HUES6 (cell line): ENCODE data around the gene APBA3.

Experiments
- H3K27ac ChIP-seq: 2 replicates; pipeline ENCODE4 v1.7.0; 2013; ENCODE audit warnings: low read depth, mild to moderate bottlenecking, low read length, inconsistent platforms
- H3K27me3 ChIP-seq: 2 replicates; pipeline ENCODE4 v1.6.1; 2013; ENCODE audit warnings: low read length; ENCODE audit not compliant: control insufficient read depth, insufficient read depth
- H3K36me3 ChIP-seq: 2 replicates; pipeline ENCODE4 v1.6.1; 2013; ENCODE audit warnings: low read length; ENCODE audit not compliant: control insufficient read depth, insufficient read depth
- H3K4me1 ChIP-seq: 2 replicates; pipeline ENCODE4 v1.6.1; 2013; ENCODE audit warnings: low read length; ENCODE audit not compliant: control insufficient read depth, insufficient read depth
- H3K4me3 ChIP-seq: 2 replicates; pipeline ENCODE4 v1.5.1; 2013; ENCODE audit warnings: low read depth, low read length
- H3K9ac ChIP-seq: one replicate; pipeline ENCODE4 v1.6.1; 2013; ENCODE audit warnings: mild to moderate bottlenecking, low read length
- H3K9me3 ChIP-seq: 2 replicates; pipeline ENCODE4 v1.6.1; 2013; ENCODE audit warnings: low read depth, low read length; ENCODE audit not compliant: control insufficient read depth, insufficient read depth

APBA3 gene

DNA sequence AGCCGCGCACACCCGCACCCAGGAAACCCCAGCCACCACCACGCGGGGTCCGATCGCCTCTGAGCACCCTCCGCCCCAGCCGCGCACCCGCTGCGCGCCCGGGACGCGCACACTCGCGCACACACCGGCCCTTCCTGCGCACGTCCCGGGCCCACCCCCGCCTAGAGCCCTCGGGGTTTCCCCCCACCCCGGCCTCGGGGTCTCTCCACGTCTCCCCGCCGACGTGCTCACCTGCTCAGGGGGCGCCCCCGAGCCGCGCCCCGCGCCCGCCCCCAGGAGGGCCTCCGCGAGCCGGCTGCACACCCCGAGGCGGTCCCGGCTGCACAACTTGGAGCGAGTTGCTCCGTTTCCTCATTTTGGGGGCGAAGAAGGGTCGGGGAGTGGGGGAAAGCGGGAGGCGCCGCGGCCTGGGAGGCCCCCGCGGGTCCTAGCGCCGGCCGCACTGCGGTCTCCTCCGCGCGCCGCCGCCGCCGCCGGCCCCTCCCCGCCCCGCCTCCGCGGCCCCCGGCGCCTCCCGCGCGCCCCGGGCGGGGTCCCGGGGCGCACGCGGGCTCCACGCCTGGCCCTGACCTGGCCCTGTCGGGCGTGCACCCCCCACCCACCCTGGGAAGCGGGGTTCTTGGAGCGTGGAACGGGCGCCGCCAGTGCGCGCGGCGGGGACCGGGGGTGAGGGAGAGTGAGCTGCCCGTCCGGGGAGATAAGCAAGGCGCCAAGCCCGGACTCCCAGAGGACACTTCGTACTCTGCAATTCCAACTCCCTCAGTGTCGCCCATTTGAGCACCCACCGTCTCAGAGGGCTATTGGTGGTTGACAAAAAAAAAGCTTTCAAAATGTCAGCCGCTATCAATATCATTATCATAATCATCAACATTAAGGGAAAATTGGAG, 24.7 kb upstream of the APBA3 start, which contains the start of gene MATK:
MATK (minus strand) TSS at position 444 of the 887 bp plus-strand sequence. CDS start 1,246 bp downstream, outside the sequence.
- Histone ChIP-seq H3K4me1 (peaks cover 9% of the 10 kb centered on the region; the same call in 1 of the 2 replicates), H3K36me3 (peaks cover 8% of the 10 kb centered on the region; the same call in 1 of the 2 replicates), H3K9me3 (peaks cover 15% of the 10 kb centered on the region), H3K4me3 (peak within 1 kb of the TSS; percentile 71), H3K9ac (peak within 1 kb of the TSS; percentile 65), H3K27me3 (peaks cover 45% of the 10 kb centered on the region), H3K27ac (no peak within 1 kb of the TSS)

- Histone ChIP-seq H3K4me1 (peaks cover 9% of the 10 kb centered on the region; the same call in 1 of the 2 replicates), H3K27ac (no peak overlapping the region), H3K27me3 (peaks cover 40% of the 10 kb centered on the region), H3K36me3 (peaks cover 8% of the 10 kb centered on the region; the same call in 1 of the 2 replicates), H3K4me3 (peak overlapping the region; percentile 71), H3K9me3 (peaks cover 22% of the 10 kb centered on the region), H3K9ac (peak overlapping the region; percentile 65)
Measured at GRCh38 chr19:3785451-3785937, 24.0 kb upstream of the APBA3 start.

- Histone ChIP-seq H3K9me3 (peaks cover 22% of the 10 kb centered on the region), H3K9ac (no peak overlapping the region), H3K4me1 (peaks cover 9% of the 10 kb centered on the region; the same call in 1 of the 2 replicates), H3K27ac (no peak overlapping the region), H3K36me3 (peaks cover 8% of the 10 kb centered on the region; the same call in 1 of the 2 replicates), H3K27me3 (peaks cover 34% of the 10 kb centered on the region), H3K4me3 (peak overlapping the region; percentile 71)
Measured at GRCh38 chr19:3784607-3785450, 23.3 kb upstream of the APBA3 start.

- Histone ChIP-seq H3K36me3 (peaks cover 8% of the 10 kb centered on the region; the same call in 1 of the 2 replicates), H3K4me3 (no peak overlapping the region), H3K4me1 (peaks cover 9% of the 10 kb centered on the region; the same call in 1 of the 2 replicates), H3K27me3 (peaks cover 34% of the 10 kb centered on the region), H3K9ac (no peak overlapping the region), H3K9me3 (peaks cover 22% of the 10 kb centered on the region), H3K27ac (no peak overlapping the region)
Measured at GRCh38 chr19:3783660-3784584, 22.4 kb upstream of the APBA3 start.

GRCh38 chr19:3782903-3783302, 21.4 kb upstream of the APBA3 start:
- no peak overlapping the region for H3K9ac ChIP-seq

DNA sequence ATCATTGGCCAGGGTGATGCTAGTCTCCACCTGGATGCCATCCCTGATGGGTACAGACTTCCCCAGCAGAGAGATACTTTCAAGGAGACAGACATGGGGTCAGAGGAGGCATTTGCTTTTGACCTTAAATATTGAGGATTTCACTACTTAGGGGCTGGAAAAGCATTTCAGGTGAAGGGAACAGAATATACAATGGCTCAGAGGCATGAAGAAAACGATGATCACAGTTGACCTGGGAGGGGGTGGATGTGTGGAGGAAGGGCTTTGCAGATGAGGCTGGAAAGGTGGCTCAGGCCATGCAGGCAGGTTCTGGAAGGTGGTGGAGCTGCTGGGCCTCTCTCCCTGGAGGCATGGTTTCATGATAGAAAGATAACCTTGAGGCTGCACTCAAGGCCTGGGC, 20.8 kb upstream of the APBA3 start:
- no peak overlapping the region for H3K4me3 ChIP-seq
- peaks cover 34% of the 10 kb centered on the region for H3K27me3 ChIP-seq
- peaks cover 9% of the 10 kb centered on the region; the same call in 1 of the 2 replicates for H3K4me1 ChIP-seq
- no peak overlapping the region for H3K9ac ChIP-seq
- peaks cover 8% of the 10 kb centered on the region; the same call in 1 of the 2 replicates for H3K36me3 ChIP-seq
- peaks cover 22% of the 10 kb centered on the region for H3K9me3 ChIP-seq
- no peak overlapping the region for H3K27ac ChIP-seq

More at GRCh38 chr19:3782903-3783302, 21.4 kb upstream of the APBA3 start:
- H3K27ac ChIP-seq, result no peak overlapping the region
- H3K27me3 ChIP-seq, result peaks cover 34% of the 10 kb centered on the region
- no peak overlapping the region for H3K4me3 ChIP-seq
- H3K9me3 ChIP-seq, result peaks cover 22% of the 10 kb centered on the region
- peaks cover 8% of the 10 kb centered on the region; the same call in 1 of the 2 replicates for H3K36me3 ChIP-seq
- H3K4me1 ChIP-seq, result peaks cover 9% of the 10 kb centered on the region; the same call in 1 of the 2 replicates

- H3K9me3 ChIP-seq, result peaks cover 22% of the 10 kb centered on the region
- H3K9ac ChIP-seq, result no peak overlapping the region
- H3K4me3 ChIP-seq, result no peak overlapping the region
- H3K4me1 ChIP-seq, result peaks cover 9% of the 10 kb centered on the region; the same call in 1 of the 2 replicates
- peaks cover 28% of the 10 kb centered on the region for H3K27me3 ChIP-seq
- H3K27ac ChIP-seq, result no peak overlapping the region
- peaks cover 8% of the 10 kb centered on the region; the same call in 1 of the 2 replicates for H3K36me3 ChIP-seq
Measured at GRCh38 chr19:3781603-3782002, 20.1 kb upstream of the APBA3 start.

- H3K9ac ChIP-seq, result no peak overlapping the region
- H3K36me3 ChIP-seq, result peaks cover 8% of the 10 kb centered on the region; the same call in 1 of the 2 replicates
- H3K4me3 ChIP-seq, result no peak overlapping the region
- H3K27ac ChIP-seq, result no peak overlapping the region
- H3K9me3 ChIP-seq, result peaks cover 22% of the 10 kb centered on the region
- peaks cover 23% of the 10 kb centered on the region for H3K27me3 ChIP-seq
- H3K4me1 ChIP-seq, result peaks cover 9% of the 10 kb centered on the region; the same call in 1 of the 2 replicates
Measured at GRCh38 chr19:3780786-3781304, 19.4 kb upstream of the APBA3 start.

- H3K4me3 ChIP-seq, result no peak overlapping the region
- H3K27me3 ChIP-seq, result peaks cover 5% of the 10 kb centered on the region
- peaks cover 22% of the 10 kb centered on the region for H3K9me3 ChIP-seq
- H3K4me1 ChIP-seq, result no peaks in the 10 kb centered on the region
- peaks cover 8% of the 10 kb centered on the region; the same call in 1 of the 2 replicates for H3K36me3 ChIP-seq
- H3K9ac ChIP-seq, result no peak overlapping the region
- no peak overlapping the region for H3K27ac ChIP-seq
Measured at GRCh38 chr19:3778899-3779723, 17.6 kb upstream of the APBA3 start.
